HCT116 (cell line): ENCODE measurements around the gene VAV2. TPM values are rescaled to one million over a fixed set of nuclear protein-coding genes. Genes with fewer than 3 reads are reported as not detected.
"Not testable (repeated sequence)": the region's sequence is repeated elsewhere in the genome, so short reads cannot be mapped to it uniquely, and the experiment has no call there.

ENCODE experiments used
- ATAC-seq: fragments of 200-7000 bp; cut with Tn5 transposase; 2 replicates; pipeline ENCODE4 v1.9.1; 2020; ENCODE audit warnings: mild to moderate bottlenecking, moderate library complexity
- BruUV-seq: library from RNA; stranded (reverse); fragments of 400-500 nt; replicated peaks from 2 replicates; lab custom pipeline; 2021; lab: Mats Ljungman, UMichigan
- CTCF ChIA-PET: fragments of 300-600 bp; sonication (Branson Sonifier 250); formaldehyde crosslinking; loops from one replicate; lab custom pipeline; 2021; ENCODE audit warnings: antibody characterized with exemption; lab: Charles Lee
- POLR2A ChIA-PET: fragments of 300-600, 350-600 bp; sonication (Branson Sonifier 250); formaldehyde crosslinking; loops from one replicate; lab custom pipeline; 2021; ENCODE audit warnings: antibody characterized with exemption; lab: Charles Lee
- RAD21 ChIA-PET, 2 experiments: fragments of 300-600 bp; sonication (Branson Sonifier 250); formaldehyde crosslinking; loops; one replicate each; lab custom pipeline; 2023; ENCODE audit warnings: low total read pairs in 2 of 2; ENCODE audit not compliant: uncharacterized antibody in 2 of 2, unreplicated experiment in 2 of 2, low non-redundant PET in 1 of 2; lab: Charles Lee
- DNase-seq: peaks from one replicate; pipeline ENCODE4 v3.0.0-alpha.2; 2010; ENCODE audit warnings: low read depth, low spot score
- H2AFZ ChIP-seq: fragments of 200-600 bp; shearing (Covaris generic), sonication (generic); 2 replicates; pipeline ENCODE4 v1.6.1; 2017; ENCODE audit warnings: low read depth, mixed run types, mixed read lengths, antibody characterized with exemption, low read length; ENCODE audit not compliant: poor library complexity, severe bottlenecking
- H3K27ac ChIP-seq: 2 replicates; pipeline ENCODE4 v1.5.1; 2012; ENCODE audit warnings: low read depth, low read length
- H3K27me3 ChIP-seq: fragments of 200-600 bp; sonication (generic); 2 replicates; pipeline ENCODE4 v1.6.1; 2016; ENCODE audit warnings: mixed run types, low read length, mixed read lengths; ENCODE audit not compliant: insufficient read depth
- H3K36me3 ChIP-seq, 2 experiments: fragments of 200-500 bp in 1 of 2; fragments of 200-600 bp in 1 of 2; sonication (Bioruptor generic) in 1 of 2; sonication (generic) in 1 of 2; 2 replicates each; pipeline versions ENCODE4 v1.5.1 to v1.6.1; 2014 to 2016; ENCODE audit warnings: low read length in 2 of 2, inconsistent platforms in 1 of 2, mixed read lengths in 1 of 2, mixed run types in 1 of 2; ENCODE audit not compliant: insufficient read depth in 2 of 2, control insufficient read depth in 1 of 2
- H3K4me1 ChIP-seq, 2 experiments: fragments of 200-600 bp in 1 of 2; sonication (generic) in 1 of 2; 2 replicates each; pipeline versions ENCODE4 v1.5.1 to v1.6.1; 2012 to 2017; ENCODE audit warnings: low read length in 2 of 2, inconsistent platforms in 1 of 2, mild to moderate bottlenecking in 1 of 2, mixed read lengths in 1 of 2, mixed run types in 1 of 2, moderate library complexity in 1 of 2; ENCODE audit not compliant: insufficient read depth in 2 of 2, control insufficient read depth in 1 of 2
- H3K4me2 ChIP-seq: fragments of 200-600 bp; sonication (generic); 2 replicates; pipeline ENCODE4 v1.6.1; 2017; ENCODE audit warnings: mixed run types, low read length, mixed read lengths
- H3K4me3 ChIP-seq, 2 experiments: fragments of 200-600 bp in 1 of 2; sonication (generic) in 1 of 2; replicated peaks in 1 of 2; 2 replicates each; pipeline ENCODE4 v1.5.1; 2011 to 2016; ENCODE audit warnings: low read length in 2 of 2, control low read depth in 1 of 2, low read depth in 1 of 2, mild to moderate bottlenecking in 1 of 2, mixed read lengths in 1 of 2, mixed run types in 1 of 2
- H3K79me2 ChIP-seq: fragments of 200-600 bp; sonication (generic); 2 replicates; pipeline ENCODE4 v1.6.1; 2017; ENCODE audit warnings: mild to moderate bottlenecking, mixed run types, low read length, moderate library complexity, mixed read lengths; ENCODE audit not compliant: insufficient read depth
- H3K9ac ChIP-seq: fragments of 200-600 bp; sonication (generic); 2 replicates; pipeline ENCODE4 v1.6.1; 2016; ENCODE audit warnings: low read length, mixed read lengths
- H3K9me2 ChIP-seq: fragments of 200-600 bp; sonication (generic), shearing (Covaris generic); 2 replicates; pipeline ENCODE4 v1.6.1; 2017; ENCODE audit warnings: mixed run types, mild to moderate bottlenecking, moderate library complexity; ENCODE audit not compliant: insufficient read depth
- H3K9me3 ChIP-seq, 2 experiments: fragments of 200-500 bp in 1 of 2; fragments of 200-600 bp in 1 of 2; sonication (Bioruptor generic) in 1 of 2; sonication (generic) in 1 of 2; 2 replicates each; pipeline ENCODE4 v1.6.1; 2014 to 2017; ENCODE audit warnings: low read length in 2 of 2, mixed read lengths in 2 of 2, inconsistent platforms in 1 of 2, low read depth in 1 of 2, mild to moderate bottlenecking in 1 of 2, mixed run types in 1 of 2, moderate library complexity in 1 of 2; ENCODE audit not compliant: control insufficient read depth in 1 of 2, insufficient read depth in 1 of 2
- H4K20me1 ChIP-seq: fragments of 200-600 bp; sonication (generic), shearing (Covaris generic); 2 replicates; pipeline ENCODE4 v1.6.1; 2017; ENCODE audit warnings: mixed run types, mild to moderate bottlenecking, moderate library complexity; ENCODE audit not compliant: insufficient read depth
- ATF3 ChIP-seq: IDR thresholded peaks from 2 replicates; pipeline ENCODE4 v1.6.1; 2012
- ELF1 ChIP-seq: IDR thresholded peaks from 2 replicates; pipeline ENCODE4 v1.6.1; 2012; ENCODE audit warnings: low read depth, borderline replicate concordance
- EZH2 ChIP-seq: fragments of 200-600 bp; sonication (generic); IDR thresholded peaks from 2 replicates; pipeline ENCODE4 v1.6.1; 2017; ENCODE audit warnings: antibody characterized with exemption, mixed run types
- EZH2phosphoT487 ChIP-seq: fragments of 200-600 bp; IDR thresholded peaks from 2 replicates; pipeline ENCODE4 v1.6.1; 2018; ENCODE audit warnings: antibody characterized with exemption, borderline replicate concordance
- FOSL1 ChIP-seq: IDR thresholded peaks from 2 replicates; pipeline ENCODE4 v1.6.1; 2012; ENCODE audit warnings: low read depth
- JUND ChIP-seq: IDR thresholded peaks from 2 replicates; pipeline ENCODE4 v1.6.1; 2012
- POLR2A ChIP-seq: IDR thresholded peaks from 2 replicates; pipeline ENCODE4 v1.7.0; 2011; ENCODE audit warnings: borderline replicate concordance; ENCODE audit not compliant: insufficient read depth, insufficient read length; ENCODE audit errors: extremely low read depth
- RAD21 ChIP-seq: IDR thresholded peaks from 2 replicates; pipeline ENCODE4 v1.6.1; 2012; ENCODE audit warnings: low read depth, mild to moderate bottlenecking
- SIN3A ChIP-seq: IDR thresholded peaks from 2 replicates; pipeline ENCODE4 v1.6.1; 2012; ENCODE audit warnings: low read depth
- SP1 ChIP-seq: IDR thresholded peaks from 2 replicates; pipeline ENCODE4 v1.6.1; 2012; ENCODE audit warnings: low read depth
- TCF7L2 ChIP-seq: IDR thresholded peaks from 2 replicates; pipeline ENCODE4 v1.7.0; 2011; ENCODE audit warnings: borderline replicate concordance, inconsistent platforms; ENCODE audit not compliant: insufficient read depth, insufficient read length; ENCODE audit errors: extremely low read depth
- intact Hi-C: fragments of 100-400 bp; cut with micrococcal nuclease; formaldehyde crosslinking; loops from 2 replicates; pipeline ENCODE4 v1.10.0; 2022
- total RNA-seq: library from RNA; stranded (reverse); gene quantifications from one replicate; pipeline ENCODE4 v1.2.1, GENCODE V29; 2021; ENCODE audit not compliant: unreplicated experiment
- TF ChIP-seq, protein P1 (sequence below): IDR thresholded peaks from 2 replicates; pipeline ENCODE4 v1.6.1; 2012
- TF ChIP-seq, protein P2 (sequence below): IDR thresholded peaks from 2 replicates; pipeline ENCODE4 v1.6.1; 2012; ENCODE audit warnings: low read depth

VAV2 gene
- total RNA-seq, 1 experiment from 2014 or later, result 33.2 TPM

GRCh38 chr9:133747309-133747708 lies 244.8 kb downstream of the VAV2 start:
- Histone ChIP-seq H3K27ac (no peak overlapping the region), H3K27me3 (peaks cover 20% of the 10 kb centered on the region), H3K4me2 (no peak overlapping the region), H3K9me3 (no peaks in the 10 kb centered on the region), H3K4me1 (no peaks in the 10 kb centered on the region), H3K9me2 (no peaks in the 10 kb centered on the region), H3K4me3 (no peak overlapping the region), H3K36me3 (no peaks in the 10 kb centered on the region), H3K9ac (no peak overlapping the region), H4K20me1 (no peaks in the 10 kb centered on the region), H2AFZ (no peak overlapping the region), H3K79me2 (no peaks in the 10 kb centered on the region)
- intact Hi-C loops, result no loop called here
- TF ChIP-seq EZH2phosphoT487 (no peak), FOSL1 (no peak), TCF7L2 (no peak), SIN3A (no peak), ATF3 (no peak), ELF1 (no peak), RAD21 (no peak), JUND (no peak), SP1 (no peak), POLR2A (no peak), EZH2 (no peak)
- TF ChIP-seq, protein P1, sequence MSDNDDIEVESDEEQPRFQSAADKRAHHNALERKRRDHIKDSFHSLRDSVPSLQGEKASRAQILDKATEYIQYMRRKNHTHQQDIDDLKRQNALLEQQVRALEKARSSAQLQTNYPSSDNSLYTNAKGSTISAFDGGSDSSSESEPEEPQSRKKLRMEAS, result no peak
- TF ChIP-seq, protein P2, sequence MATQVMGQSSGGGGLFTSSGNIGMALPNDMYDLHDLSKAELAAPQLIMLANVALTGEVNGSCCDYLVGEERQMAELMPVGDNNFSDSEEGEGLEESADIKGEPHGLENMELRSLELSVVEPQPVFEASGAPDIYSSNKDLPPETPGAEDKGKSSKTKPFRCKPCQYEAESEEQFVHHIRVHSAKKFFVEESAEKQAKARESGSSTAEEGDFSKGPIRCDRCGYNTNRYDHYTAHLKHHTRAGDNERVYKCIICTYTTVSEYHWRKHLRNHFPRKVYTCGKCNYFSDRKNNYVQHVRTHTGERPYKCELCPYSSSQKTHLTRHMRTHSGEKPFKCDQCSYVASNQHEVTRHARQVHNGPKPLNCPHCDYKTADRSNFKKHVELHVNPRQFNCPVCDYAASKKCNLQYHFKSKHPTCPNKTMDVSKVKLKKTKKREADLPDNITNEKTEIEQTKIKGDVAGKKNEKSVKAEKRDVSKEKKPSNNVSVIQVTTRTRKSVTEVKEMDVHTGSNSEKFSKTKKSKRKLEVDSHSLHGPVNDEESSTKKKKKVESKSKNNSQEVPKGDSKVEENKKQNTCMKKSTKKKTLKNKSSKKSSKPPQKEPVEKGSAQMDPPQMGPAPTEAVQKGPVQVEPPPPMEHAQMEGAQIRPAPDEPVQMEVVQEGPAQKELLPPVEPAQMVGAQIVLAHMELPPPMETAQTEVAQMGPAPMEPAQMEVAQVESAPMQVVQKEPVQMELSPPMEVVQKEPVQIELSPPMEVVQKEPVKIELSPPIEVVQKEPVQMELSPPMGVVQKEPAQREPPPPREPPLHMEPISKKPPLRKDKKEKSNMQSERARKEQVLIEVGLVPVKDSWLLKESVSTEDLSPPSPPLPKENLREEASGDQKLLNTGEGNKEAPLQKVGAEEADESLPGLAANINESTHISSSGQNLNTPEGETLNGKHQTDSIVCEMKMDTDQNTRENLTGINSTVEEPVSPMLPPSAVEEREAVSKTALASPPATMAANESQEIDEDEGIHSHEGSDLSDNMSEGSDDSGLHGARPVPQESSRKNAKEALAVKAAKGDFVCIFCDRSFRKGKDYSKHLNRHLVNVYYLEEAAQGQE, result no peak
- RAD21 ChIA-PET, result no interaction called here
- DNase-seq (no peak), ATAC-seq (no peak)
- POLR2A ChIA-PET, result no interaction called here
- CTCF ChIA-PET, result no interaction called here
- BruUV-seq, result no TSS peak

GRCh38 chr9:133744528-133744927 lies 247.6 kb downstream of the VAV2 start:
- H3K4me1 ChIP-seq, DNase-seq, H3K4me2 ChIP-seq, POLR2A ChIA-PET, H3K79me2 ChIP-seq, CTCF ChIA-PET, BruUV-seq, H3K9me2 ChIP-seq, H3K36me3 ChIP-seq, H3K9me3 ChIP-seq, H3K27ac ChIP-seq, ATAC-seq, H3K4me3 ChIP-seq, H2AFZ ChIP-seq, H4K20me1 ChIP-seq, RAD21 ChIA-PET, H3K9ac ChIP-seq: not testable (repeated sequence)
- intact Hi-C loops, result loop anchor here (5.0 kb wide), 1 partner anchor 248 kb away; the partner anchor contains the start of gene VAV2
- H3K27me3 ChIP-seq, result peaks cover 16% of the 10 kb centered on the region; the same call in 1 of the 2 replicates
